Esophagus muscularis mucosa (tissue), 3 donors: Measurements from ENCODE around the gene DDX21.

Experiments used
- EP300 ChIP-seq: sonication (generic); formaldehyde crosslinking; IDR thresholded peaks from one replicate; pipeline ENCODE4 v1.6.1; 2017; ENCODE audit warnings: antibody characterized with exemption
- TF ChIP-seq, protein P1 (sequence below), 3 experiments: fragments of 200-600 bp in 2 of 3; fragments of 450-650 bp in 1 of 3; sonication (generic) in 2 of 3; IDR thresholded peaks; one replicate each; pipeline ENCODE4 v1.5.1; 2017 to 2019; ENCODE audit warnings: antibody characterized with exemption in 3 of 3, mild to moderate bottlenecking in 2 of 3, moderate library complexity in 1 of 3

DNA sequence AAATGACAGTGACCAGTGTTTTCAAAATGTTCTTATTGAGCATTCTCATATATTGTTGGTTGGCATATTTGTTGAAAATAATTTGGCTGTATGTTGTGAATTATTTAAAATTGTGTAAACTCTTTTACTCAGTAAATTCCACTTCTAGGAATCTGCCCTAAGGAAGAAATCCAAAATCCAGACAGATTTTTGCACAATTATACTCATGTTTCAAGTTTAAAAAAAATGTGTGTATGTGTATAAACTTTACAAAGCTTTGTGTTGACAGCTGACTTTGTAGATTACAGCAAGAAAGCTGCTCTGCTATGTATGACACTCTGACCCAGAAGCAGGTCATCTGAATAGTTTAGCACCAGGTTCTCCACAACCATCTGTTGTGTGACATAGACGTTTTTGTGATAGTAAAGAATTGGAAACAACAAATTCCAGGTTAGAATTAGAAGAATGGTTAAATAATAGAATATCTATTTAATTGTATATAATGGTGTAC lies 54.2 kb downstream of the DDX21 start:
- TF ChIP-seq, protein P1, sequence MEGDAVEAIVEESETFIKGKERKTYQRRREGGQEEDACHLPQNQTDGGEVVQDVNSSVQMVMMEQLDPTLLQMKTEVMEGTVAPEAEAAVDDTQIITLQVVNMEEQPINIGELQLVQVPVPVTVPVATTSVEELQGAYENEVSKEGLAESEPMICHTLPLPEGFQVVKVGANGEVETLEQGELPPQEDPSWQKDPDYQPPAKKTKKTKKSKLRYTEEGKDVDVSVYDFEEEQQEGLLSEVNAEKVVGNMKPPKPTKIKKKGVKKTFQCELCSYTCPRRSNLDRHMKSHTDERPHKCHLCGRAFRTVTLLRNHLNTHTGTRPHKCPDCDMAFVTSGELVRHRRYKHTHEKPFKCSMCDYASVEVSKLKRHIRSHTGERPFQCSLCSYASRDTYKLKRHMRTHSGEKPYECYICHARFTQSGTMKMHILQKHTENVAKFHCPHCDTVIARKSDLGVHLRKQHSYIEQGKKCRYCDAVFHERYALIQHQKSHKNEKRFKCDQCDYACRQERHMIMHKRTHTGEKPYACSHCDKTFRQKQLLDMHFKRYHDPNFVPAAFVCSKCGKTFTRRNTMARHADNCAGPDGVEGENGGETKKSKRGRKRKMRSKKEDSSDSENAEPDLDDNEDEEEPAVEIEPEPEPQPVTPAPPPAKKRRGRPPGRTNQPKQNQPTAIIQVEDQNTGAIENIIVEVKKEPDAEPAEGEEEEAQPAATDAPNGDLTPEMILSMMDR (IDR thresholded peaks at IDR 0.05) = no peak
- TF ChIP-seq EP300 = no peak
